Smooth muscle cell (in vitro differentiated cells): Measurements from ENCODE around the gene NR4A3. TPM values are rescaled to one million over a fixed set of nuclear protein-coding genes. Genes with fewer than 3 reads are reported as not detected.

ENCODE experiments used
- DNase-seq: peaks from one replicate; lab custom pipeline; 2025; ENCODE audit not compliant: unreplicated experiment; lab: John Stamatoyannopoulos, UW
- H2AFZ ChIP-seq: fragments of 200-600 bp; sonication (generic); 2 replicates; pipeline ENCODE4 v1.6.0; 2016; ENCODE audit warnings: antibody characterized with exemption, low read depth, mild to moderate bottlenecking
- H3F3A ChIP-seq: fragments of 200-600 bp; sonication (generic); 2 replicates; pipeline ENCODE4 v1.6.0; 2017; ENCODE audit warnings: antibody characterized with exemption, low read depth
- H3K27ac ChIP-seq: fragments of 200-600 bp; sonication (generic); 2 replicates; pipeline ENCODE4 v1.5.1; 2016; ENCODE audit warnings: low read depth, mild to moderate bottlenecking
- H3K27me3 ChIP-seq: fragments of 200-600 bp; sonication (generic); 2 replicates; pipeline ENCODE4 v1.6.1; 2016; ENCODE audit warnings: low read depth, mild to moderate bottlenecking
- H3K36me3 ChIP-seq: fragments of 200-600 bp; sonication (generic); 2 replicates; pipeline ENCODE4 v1.5.1; 2016; ENCODE audit warnings: low read depth
- H3K4me1 ChIP-seq: fragments of 200-600 bp; sonication (generic); 2 replicates; pipeline ENCODE4 v1.5.1; 2016; ENCODE audit warnings: low read depth
- H3K4me2 ChIP-seq: fragments of 200-600 bp; sonication (generic); 2 replicates; pipeline ENCODE4 v1.6.0; 2016; ENCODE audit warnings: mild to moderate bottlenecking
- H3K4me3 ChIP-seq: fragments of 200-600 bp; sonication (generic); 2 replicates; pipeline ENCODE4 v1.5.1; 2016; ENCODE audit warnings: mild to moderate bottlenecking
- H3K79me2 ChIP-seq: fragments of 200-600 bp; sonication (generic); 2 replicates; pipeline ENCODE4 v1.6.0; 2016; ENCODE audit warnings: low read depth, mild to moderate bottlenecking
- H3K9ac ChIP-seq: fragments of 200-600 bp; sonication (generic); 2 replicates; pipeline ENCODE4 v1.6.0; 2016; ENCODE audit warnings: low read depth
- H3K9me3 ChIP-seq: fragments of 200-600 bp; sonication (generic); replicated peaks from 2 replicates; pipeline ENCODE4 v1.5.1; 2016; ENCODE audit warnings: low read depth
- H4K20me1 ChIP-seq: fragments of 200-600 bp; sonication (generic); 2 replicates; pipeline ENCODE4 v1.6.0; 2016; ENCODE audit warnings: low read depth
- WGBS: methylation state at CpG from one replicate; pipeline ENCODE4 v1.1.7; 2016; ENCODE audit warnings: low lambda C conversion rate; 5-methylcytosine and 5-hydroxymethylcytosine counted together
- polyA plus RNA-seq: library from polyadenylated mRNA; unstranded; fragments of >200 nt; fragmentation: Nextera tagmentation; extraction: Ambion mirVana; gene quantifications from 2 replicates; pipeline ENCODE4 v1.2.1, GENCODE V29; 2016
- total RNA-seq: library from RNA; depleted of rRNA; stranded (reverse); fragments of >200 nt; gene quantifications from 2 replicates; pipeline ENCODE4 v1.2.3, GENCODE V29; 2014
- TF ChIP-seq, protein P1 (sequence below): fragments of 200-600 bp; sonication (generic); IDR thresholded peaks from 2 replicates; pipeline ENCODE4 v1.5.1; 2017; ENCODE audit warnings: borderline replicate concordance, mild to moderate bottlenecking, antibody characterized with exemption; ENCODE audit not compliant: insufficient read depth, poor library complexity, severe bottlenecking

Gene NR4A3
- total and polyA plus RNA-seq, 2 experiments from 2014 or later, result 7.8 to 23.5 TPM

DNA sequence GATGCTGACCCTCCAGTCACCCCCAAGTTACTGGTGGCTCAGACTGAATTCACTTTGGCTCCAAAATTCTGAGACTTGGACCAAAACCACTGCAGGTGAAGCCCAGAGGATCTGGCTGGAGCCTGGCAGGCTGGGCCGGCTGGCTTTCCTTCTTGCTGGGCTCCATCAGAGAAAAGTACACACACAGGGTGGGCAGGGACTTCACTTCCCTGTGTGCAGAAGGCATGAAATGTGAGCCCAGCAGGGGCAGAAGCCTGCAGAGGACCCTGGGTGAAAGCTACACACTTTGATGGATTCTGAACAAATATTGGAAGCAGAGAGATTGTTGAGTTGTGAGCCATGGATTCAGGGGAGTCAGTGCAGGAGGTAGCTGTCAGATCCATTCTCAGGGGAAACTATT lies 18.4 kb downstream of the NR4A3 start:
- Histone ChIP-seq H3K9me3 (no peaks in the 10 kb centered on the region), H3K4me2 (no peak overlapping the region), H2AFZ (no peak overlapping the region), H3K9ac (no peak overlapping the region), H3K27ac (no peak overlapping the region), H3K79me2 (no peaks in the 10 kb centered on the region), H3K4me3 (no peak overlapping the region), H3F3A (no peaks in the 10 kb centered on the region), H3K27me3 (no peaks in the 10 kb centered on the region), H4K20me1 (no peaks in the 10 kb centered on the region), H3K4me1 (no peaks in the 10 kb centered on the region), H3K36me3 (no peaks in the 10 kb centered on the region)
- WGBS, result 94% methylated on average over 1 of the region's 1 CpG
- no peak for DNase-seq
- TF ChIP-seq, protein P1, sequence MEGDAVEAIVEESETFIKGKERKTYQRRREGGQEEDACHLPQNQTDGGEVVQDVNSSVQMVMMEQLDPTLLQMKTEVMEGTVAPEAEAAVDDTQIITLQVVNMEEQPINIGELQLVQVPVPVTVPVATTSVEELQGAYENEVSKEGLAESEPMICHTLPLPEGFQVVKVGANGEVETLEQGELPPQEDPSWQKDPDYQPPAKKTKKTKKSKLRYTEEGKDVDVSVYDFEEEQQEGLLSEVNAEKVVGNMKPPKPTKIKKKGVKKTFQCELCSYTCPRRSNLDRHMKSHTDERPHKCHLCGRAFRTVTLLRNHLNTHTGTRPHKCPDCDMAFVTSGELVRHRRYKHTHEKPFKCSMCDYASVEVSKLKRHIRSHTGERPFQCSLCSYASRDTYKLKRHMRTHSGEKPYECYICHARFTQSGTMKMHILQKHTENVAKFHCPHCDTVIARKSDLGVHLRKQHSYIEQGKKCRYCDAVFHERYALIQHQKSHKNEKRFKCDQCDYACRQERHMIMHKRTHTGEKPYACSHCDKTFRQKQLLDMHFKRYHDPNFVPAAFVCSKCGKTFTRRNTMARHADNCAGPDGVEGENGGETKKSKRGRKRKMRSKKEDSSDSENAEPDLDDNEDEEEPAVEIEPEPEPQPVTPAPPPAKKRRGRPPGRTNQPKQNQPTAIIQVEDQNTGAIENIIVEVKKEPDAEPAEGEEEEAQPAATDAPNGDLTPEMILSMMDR, result no peak

- Histone ChIP-seq H3K4me3 (no peak overlapping the region), H3K9me3 (no peaks in the 10 kb centered on the region), H4K20me1 (no peaks in the 10 kb centered on the region), H3K4me2 (no peak overlapping the region), H2AFZ (no peak overlapping the region), H3K27ac (no peak overlapping the region), H3K9ac (no peak overlapping the region), H3K27me3 (no peaks in the 10 kb centered on the region), H3F3A (no peaks in the 10 kb centered on the region), H3K4me1 (no peaks in the 10 kb centered on the region), H3K36me3 (no peaks in the 10 kb centered on the region), H3K79me2 (no peaks in the 10 kb centered on the region)
- TF ChIP-seq, protein P1, result no peak
- WGBS, result 90% methylated on average over 4 of the region's 4 CpGs
- DNase-seq, result no peak
Measured at GRCh38 chr9:99845063-99845462, 23.4 kb downstream of the NR4A3 start.

GRCh38 chr9:99848447-99848846 lies 26.8 kb downstream of the NR4A3 start:
- Histone ChIP-seq H3K4me3 (no peak overlapping the region), H3K9ac (no peak overlapping the region), H3K79me2 (no peaks in the 10 kb centered on the region), H3K9me3 (no peaks in the 10 kb centered on the region), H3F3A (no peaks in the 10 kb centered on the region), H3K27ac (no peak overlapping the region), H3K4me1 (no peaks in the 10 kb centered on the region), H2AFZ (no peak overlapping the region), H3K27me3 (no peaks in the 10 kb centered on the region), H3K36me3 (no peaks in the 10 kb centered on the region), H4K20me1 (no peaks in the 10 kb centered on the region), H3K4me2 (no peak overlapping the region)
- no peak for DNase-seq
- TF ChIP-seq, protein P1, result no peak
- WGBS, result 95% methylated on average over 7 of the region's 7 CpGs

DNA sequence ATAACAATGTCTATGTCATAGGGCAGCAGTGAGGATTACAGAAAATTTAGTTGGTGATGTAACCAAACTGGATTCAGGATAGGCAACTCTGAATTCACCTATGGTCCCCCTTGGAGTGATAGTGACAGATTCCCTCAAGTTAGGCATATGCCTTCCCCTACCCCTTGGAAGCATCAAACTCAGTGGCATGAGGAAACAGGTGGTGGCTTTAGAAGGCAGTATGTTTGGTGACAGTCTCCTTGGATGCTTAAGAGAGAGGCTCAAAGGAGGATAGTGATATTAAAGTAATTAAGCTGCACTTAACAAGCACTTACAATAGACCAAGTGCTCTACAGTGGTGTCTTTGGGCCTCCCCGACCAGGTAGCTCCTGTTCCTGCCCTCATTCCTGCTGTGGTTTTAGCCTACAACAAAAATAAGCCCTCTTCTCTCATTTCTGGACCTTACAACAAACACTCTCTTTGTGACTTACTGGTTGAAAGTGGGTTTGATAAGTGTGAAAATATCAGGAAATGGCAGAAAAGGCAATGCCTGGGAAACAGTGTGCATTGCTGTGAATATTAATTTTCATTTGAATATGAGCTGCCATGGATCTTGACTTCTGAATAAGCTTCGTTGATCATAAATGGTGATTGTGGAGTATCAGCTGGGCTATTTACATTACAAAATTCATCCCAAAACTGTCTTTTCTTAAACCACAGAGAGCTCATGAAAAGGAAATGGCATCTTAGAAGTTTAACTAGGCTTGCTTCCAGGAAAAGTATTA lies 29.2 kb downstream of the NR4A3 start:
- Histone ChIP-seq H3K9ac (no peak overlapping the region), H4K20me1 (no peaks in the 10 kb centered on the region), H3F3A (no peaks in the 10 kb centered on the region), H3K4me1 (no peaks in the 10 kb centered on the region), H3K79me2 (no peaks in the 10 kb centered on the region), H3K27ac (no peak overlapping the region), H3K36me3 (no peaks in the 10 kb centered on the region), H3K27me3 (no peaks in the 10 kb centered on the region), H3K4me3 (no peak overlapping the region), H3K9me3 (no peaks in the 10 kb centered on the region), H2AFZ (no peak overlapping the region), H3K4me2 (no peak overlapping the region)
- no peak for DNase-seq
- WGBS, result 76% methylated on average over 2 of the region's 2 CpGs
- TF ChIP-seq, protein P1, result no peak
